ENCODE results near the gene ZNF516. TPM values are rescaled to one million over a fixed set of nuclear protein-coding genes. Genes with fewer than 3 reads are reported as not detected.

ZNF516 gene
- total and polyA plus RNA-seq, 2 experiments from 2014 or later = 18.2 to 29.2 TPM

GRCh38 chr18:76371301-76372203 is 123.5 kb downstream of the ZNF516 start:
- DNase-seq (ENCODE audit: low spot score) = no peak
- TF ChIP-seq CTCF (IDR thresholded peaks at IDR 0.05; ENCODE audit: poor library complexity) = no peak
- TF ChIP-seq EZH2 (IDR thresholded peaks at IDR 0.05; ENCODE audit: borderline replicate concordance) = no peak
- no peak for TF ChIP-seq EZH2phosphoT487 (IDR thresholded peaks at IDR 0.05; ENCODE audit: low read depth, severe bottlenecking, unreplicated experiment)
- Histone ChIP-seq H3K27ac (no peak overlapping the region), H3K9me3 (ENCODE audit: low read depth) (no peaks in the 10 kb centered on the region), H4K20me1 (ENCODE audit: insufficient read depth, poor library complexity, severe bottlenecking) (peaks cover 38% of the 10 kb centered on the region), H3K36me3 (replicated peaks; ENCODE audit: insufficient read depth, low read depth) (no peaks in the 10 kb centered on the region), H2AFZ (no peak overlapping the region), H3K4me3 (no peak overlapping the region), H3K79me2 (peaks cover 48% of the 10 kb centered on the region), H3K9me2 (replicated peaks; ENCODE audit: insufficient read depth) (no peaks in the 10 kb centered on the region), H3K4me1 (ENCODE audit: insufficient read depth) (no peaks in the 10 kb centered on the region), H3K4me2 (no peak overlapping the region), H3K27me3 (no peaks in the 10 kb centered on the region)
- 95% methylated on average over 43 of the region's 43 CpGs for WGBS (ENCODE audit: low lambda C conversion rate, missing lambda C conversion rate)

- Histone ChIP-seq H4K20me1 (ENCODE audit: insufficient read depth, poor library complexity, severe bottlenecking) (peaks cover 37% of the 10 kb centered on the region), H3K27ac (no peak overlapping the region), H3K36me3 (replicated peaks; ENCODE audit: insufficient read depth, low read depth) (no peaks in the 10 kb centered on the region), H3K4me3 (no peak overlapping the region), H3K9me2 (replicated peaks; ENCODE audit: insufficient read depth) (no peaks in the 10 kb centered on the region), H3K4me2 (no peak overlapping the region), H3K9me3 (ENCODE audit: low read depth) (no peaks in the 10 kb centered on the region), H3K27me3 (no peaks in the 10 kb centered on the region), H3K4me1 (ENCODE audit: insufficient read depth) (no peaks in the 10 kb centered on the region), H2AFZ (no peak overlapping the region), H3K79me2 (peaks cover 46% of the 10 kb centered on the region)
- no peak for TF ChIP-seq CTCF (IDR thresholded peaks at IDR 0.05; ENCODE audit: poor library complexity)
- DNase-seq (ENCODE audit: low spot score) = no peak
- 99% methylated on average over 10 of the region's 10 CpGs for WGBS (ENCODE audit: low lambda C conversion rate, missing lambda C conversion rate)
These were observed 124.4 kb downstream of the ZNF516 start for GRCh38 chr18:76370686-76371085.

- Histone ChIP-seq H3K4me2 (no peak overlapping the region), H3K27me3 (no peaks in the 10 kb centered on the region), H3K79me2 (peaks cover 41% of the 10 kb centered on the region), H4K20me1 (ENCODE audit: insufficient read depth, poor library complexity, severe bottlenecking) (peaks cover 34% of the 10 kb centered on the region), H3K4me1 (ENCODE audit: insufficient read depth) (no peaks in the 10 kb centered on the region), H3K36me3 (replicated peaks; ENCODE audit: insufficient read depth, low read depth) (no peaks in the 10 kb centered on the region), H3K4me3 (no peak overlapping the region), H3K27ac (no peak overlapping the region), H2AFZ (no peak overlapping the region), H3K9me2 (replicated peaks; ENCODE audit: insufficient read depth) (no peaks in the 10 kb centered on the region), H3K9me3 (ENCODE audit: low read depth) (no peaks in the 10 kb centered on the region)
- 99% methylated on average over 12 of the region's 12 CpGs for WGBS (ENCODE audit: low lambda C conversion rate, missing lambda C conversion rate)
- no peak for DNase-seq (ENCODE audit: low spot score)
- TF ChIP-seq EZH2 (IDR thresholded peaks at IDR 0.05; ENCODE audit: borderline replicate concordance) (no peak), CTCF (IDR thresholded peaks at IDR 0.05; ENCODE audit: poor library complexity) (no peak), EZH2phosphoT487 (IDR thresholded peaks at IDR 0.05; ENCODE audit: low read depth, severe bottlenecking, unreplicated experiment) (no peak)
These were observed 124.8 kb downstream of the ZNF516 start for GRCh38 chr18:76370201-76370600.

Data from hepatocyte (in vitro differentiated cells).